Thyroid gland (tissue), 4 donors: ENCODE measurements around the gene CACYBP.

ENCODE experiments used
- POLR2A ChIP-seq, 2 donors: fragments of 450-650 bp; IDR thresholded peaks; one replicate each; pipeline ENCODE4 v1.6.1; 2017; ENCODE audit warnings: antibody characterized with exemption in 2 of 2, mild to moderate bottlenecking in 2 of 2, moderate library complexity in 1 of 2
- TF ChIP-seq, protein P1 (sequence below), 6 experiments: fragments of 200-600 bp in 3 of 6; fragments of 450-650 bp in 3 of 6; sonication (generic) in 3 of 6; IDR thresholded peaks; one replicate each; pipeline ENCODE4 v1.5.1; 2016 to 2019; ENCODE audit warnings: antibody characterized with exemption in 6 of 6, mild to moderate bottlenecking in 2 of 6, inconsistent platforms in 1 of 6, moderate library complexity in 1 of 6

GRCh38 chr1:174968750-174969244 lies 30.9 kb upstream of the CACYBP start:
- TF ChIP-seq, protein P1, sequence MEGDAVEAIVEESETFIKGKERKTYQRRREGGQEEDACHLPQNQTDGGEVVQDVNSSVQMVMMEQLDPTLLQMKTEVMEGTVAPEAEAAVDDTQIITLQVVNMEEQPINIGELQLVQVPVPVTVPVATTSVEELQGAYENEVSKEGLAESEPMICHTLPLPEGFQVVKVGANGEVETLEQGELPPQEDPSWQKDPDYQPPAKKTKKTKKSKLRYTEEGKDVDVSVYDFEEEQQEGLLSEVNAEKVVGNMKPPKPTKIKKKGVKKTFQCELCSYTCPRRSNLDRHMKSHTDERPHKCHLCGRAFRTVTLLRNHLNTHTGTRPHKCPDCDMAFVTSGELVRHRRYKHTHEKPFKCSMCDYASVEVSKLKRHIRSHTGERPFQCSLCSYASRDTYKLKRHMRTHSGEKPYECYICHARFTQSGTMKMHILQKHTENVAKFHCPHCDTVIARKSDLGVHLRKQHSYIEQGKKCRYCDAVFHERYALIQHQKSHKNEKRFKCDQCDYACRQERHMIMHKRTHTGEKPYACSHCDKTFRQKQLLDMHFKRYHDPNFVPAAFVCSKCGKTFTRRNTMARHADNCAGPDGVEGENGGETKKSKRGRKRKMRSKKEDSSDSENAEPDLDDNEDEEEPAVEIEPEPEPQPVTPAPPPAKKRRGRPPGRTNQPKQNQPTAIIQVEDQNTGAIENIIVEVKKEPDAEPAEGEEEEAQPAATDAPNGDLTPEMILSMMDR (IDR thresholded peaks at IDR 0.05) = no peak
- no peak for TF ChIP-seq POLR2A (IDR thresholded peaks at IDR 0.05)
